HepG2 (cell line): ENCODE results near the gene CYB5A. TPM values are rescaled to one million over a fixed set of nuclear protein-coding genes. Genes with fewer than 3 reads are reported as not detected.
"Not testable (repeated sequence)": the region's sequence is repeated elsewhere in the genome, so short reads cannot be mapped to it uniquely, and the experiment has no call there.

Source experiments
- ATAC-seq: fragments of 200-7000 bp; cut with Tn5 transposase; 3 replicates; pipeline ENCODE4 v1.9.1; 2020; ENCODE audit warnings: mild to moderate bottlenecking, moderate library complexity
- BruUV-seq: library from RNA; stranded (reverse); fragments of 400-500 nt; replicated peaks from 2 replicates; lab custom pipeline; 2021; lab: Mats Ljungman, UMichigan
- CTCF ChIA-PET: fragments of 300-600 bp; formaldehyde crosslinking; extraction: SDS; loops from one replicate; lab custom pipeline; 2021; ENCODE audit warnings: low total read pairs, inconsistent platforms, low intra/inter-chr PET ratio; lab: Yijun Ruan, JAX
- POLR2A ChIA-PET: fragments of 350-600 bp; sonication (Branson Sonifier 250); formaldehyde crosslinking; loops from one replicate; lab custom pipeline; 2020; ENCODE audit warnings: antibody characterized with exemption, inconsistent platforms; lab: Yijun Ruan, JAX
- DNase-seq: peaks from one replicate; pipeline ENCODE4 v3.0.0-alpha.2; 2015; ENCODE audit warnings: low spot score
- FAIRE-seq: peaks from 3 replicates; lab custom pipeline; 2011; peaks lifted over from hg19 to GRCh38; lab: Jason Lieb, UNC
- H2AFZ ChIP-seq: one replicate; pipeline ENCODE4 v1.6.1; 2011; ENCODE audit warnings: low read length, inconsistent platforms
- H3K27ac ChIP-seq: fragments of 300-600 bp; 3 replicates; pipeline ENCODE4 v1.8.0; 2011; ENCODE audit warnings: mixed run types, mild to moderate bottlenecking, mixed read lengths, low read length, inconsistent platforms; ENCODE audit not compliant: insufficient read depth; ENCODE audit errors: extremely low read length
- H3K27me3 ChIP-seq, 2 experiments: fragments of 200-600 bp in 1 of 2; 2 replicates in 1 of 2; 3 replicates in 1 of 2; pipeline versions ENCODE4 v1.6.0 to v1.8.0; 2011; ENCODE audit warnings: low read length in 2 of 2, mild to moderate bottlenecking in 2 of 2, moderate library complexity in 2 of 2, inconsistent platforms in 1 of 2; ENCODE audit not compliant: insufficient read depth in 2 of 2, control insufficient read depth in 1 of 2
- H3K36me3 ChIP-seq, 2 experiments: fragments of 200-600 bp in 1 of 2; replicated peaks in 1 of 2; 2 replicates in 1 of 2; 3 replicates in 1 of 2; pipeline versions ENCODE4 v1.5.1 to v1.8.0; 2011; ENCODE audit warnings: low read length in 2 of 2, inconsistent platforms in 1 of 2; ENCODE audit not compliant: insufficient read depth in 2 of 2, control insufficient read depth in 1 of 2
- H3K4me1 ChIP-seq: 2 replicates; pipeline ENCODE4 v1.5.1; 2012; ENCODE audit warnings: low read length, inconsistent platforms; ENCODE audit not compliant: insufficient read depth
- H3K4me2 ChIP-seq: 2 replicates; pipeline ENCODE4 v1.6.0; 2011; ENCODE audit warnings: low read depth, low read length, inconsistent platforms
- H3K4me3 ChIP-seq, 3 experiments: fragments of 200-600 bp in 1 of 3; sonication (generic), shearing (Covaris generic) in 1 of 3; replicated peaks in 1 of 3; 2 replicates each; pipeline ENCODE4 v1.5.1; 2011 to 2016; ENCODE audit warnings: low read length in 3 of 3, inconsistent platforms in 2 of 3, low read depth in 2 of 3, mild to moderate bottlenecking in 2 of 3, control low read depth in 1 of 3, mixed read lengths in 1 of 3; ENCODE audit not compliant: insufficient read depth in 1 of 3
- H3K79me2 ChIP-seq: one replicate; pipeline ENCODE4 v1.6.1; 2011; ENCODE audit warnings: low read length, inconsistent platforms; ENCODE audit not compliant: insufficient read depth
- H3K9ac ChIP-seq: 2 replicates; pipeline ENCODE4 v1.6.0; 2011; ENCODE audit warnings: mild to moderate bottlenecking, low read depth, low read length, inconsistent platforms; ENCODE audit not compliant: insufficient read depth
- H3K9me3 ChIP-seq: 2 replicates; pipeline ENCODE4 v1.5.1; 2012; ENCODE audit warnings: mild to moderate bottlenecking, low read length
- H4K20me1 ChIP-seq: 2 replicates; pipeline ENCODE4 v1.6.0; 2011; ENCODE audit warnings: inconsistent platforms, mild to moderate bottlenecking, low read length, moderate library complexity; ENCODE audit not compliant: insufficient read depth
- NAIF1 ChIP-seq: sonication (generic); formaldehyde crosslinking; IDR thresholded peaks from 2 replicates; pipeline ENCODE4 v1.5.0; 2020; ENCODE audit warnings: mild to moderate bottlenecking, missing genetic modification reagents, borderline replicate concordance
- ZSCAN30 ChIP-seq: sonication (generic); formaldehyde crosslinking; IDR thresholded peaks from 2 replicates; pipeline ENCODE4 v1.5.0; 2020; ENCODE audit warnings: mild to moderate bottlenecking, missing genetic modification reagents
- WGBS: methylation state at CpG from one replicate; pipeline ENCODE4 v1.1.6; 2017; ENCODE audit warnings: low lambda C conversion rate; 5-methylcytosine and 5-hydroxymethylcytosine counted together
- in situ Hi-C: cut with HindIII; loops from 2 replicates; pipeline ENCODE4 v1.10.0; 2017; ENCODE audit warnings: low pct_unique_long_range_greater_than_20kb; ENCODE audit not compliant: extremely low pct_ligation_motif_present
- intact Hi-C: fragments of 100-400 bp; cut with micrococcal nuclease; formaldehyde crosslinking; loops from one replicate; pipeline ENCODE4 v1.10.0; 2022; ENCODE audit not compliant: unreplicated experiment
- polyA plus RNA-seq, 8 experiments: library from polyadenylated mRNA; depleted of rRNA in 3 of 8; stranded (reverse) in 7 of 8; unstranded in 1 of 8; fragments of >200 nt; fragmentation: Illumina TruSeq in 4 of 8; extraction: Trizol in 4 of 8; gene quantifications; 2 replicates each; pipeline versions ENCODE4 v1.2.1 to v1.2.3, GENCODE V29; 2011 to 2016; ENCODE audit warnings: low read depth in 4 of 8, missing spikeins in 1 of 8, mixed read lengths in 1 of 8; ENCODE audit not compliant: insufficient read depth in 1 of 8
- total RNA-seq, 5 experiments: library from RNA; depleted of rRNA; stranded (reverse); fragments of >200 nt; fragmentation: Illumina TruSeq; extraction: Trizol; gene quantifications; 2 replicates each; pipeline ENCODE4 v1.2.3, GENCODE V29; 2016; ENCODE audit warnings: low read depth in 1 of 5
- TF ChIP-seq, protein P1 (sequence below): sonication (generic); formaldehyde crosslinking; IDR thresholded peaks from 2 replicates; pipeline ENCODE4 v1.5.1; 2020; ENCODE audit warnings: mild to moderate bottlenecking, missing genetic modification reagents

The CYB5A gene
- total and polyA plus RNA-seq, 2 of the 13 experiments (the other 11 are each of a cell fraction or from before 2014, with no cell fraction given), result 215 to 356 TPM

DNA sequence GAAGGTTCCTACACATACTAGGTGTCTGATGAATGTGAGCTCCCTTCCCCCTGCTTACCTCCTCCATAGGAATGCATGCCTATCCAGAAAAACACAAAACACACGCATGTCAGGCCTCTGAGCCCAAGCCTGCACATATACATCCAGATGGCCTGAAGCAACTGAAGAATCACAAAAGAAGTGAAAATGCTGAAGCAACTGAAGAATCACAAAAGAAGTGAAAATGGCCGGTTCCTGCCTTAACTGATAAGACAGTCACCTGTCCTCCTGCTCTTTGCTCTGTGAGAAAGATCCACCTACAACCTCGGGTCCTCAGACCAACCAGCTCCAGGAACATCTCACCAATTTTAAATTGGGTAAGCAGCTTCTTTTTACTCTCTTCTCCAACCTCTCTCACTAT, 1.2 kb upstream of the CYB5A start:
- CTCF ChIA-PET, result not testable (repeated sequence)
- POLR2A ChIA-PET, result interaction anchor here (0.8 kb wide), 1 partner anchor 68 kb away, joined by 3 read pairs; no protein-coding TSS in a partner anchor

More for the DNA sequence above, 1.2 kb upstream of the CYB5A start:
- not testable (repeated sequence) for H4K20me1 ChIP-seq, BruUV-seq, H3K27me3 ChIP-seq, H2AFZ ChIP-seq, ATAC-seq, H3K9me3 ChIP-seq, DNase-seq, H3K36me3 ChIP-seq, FAIRE-seq
- Histone ChIP-seq H3K4me2 (peak overlapping the region; percentile 69), H3K4me3 (peak overlapping the region in 2 of 3 experiments; percentile 39 to 58; a peak in 2 of 6 replicates), H3K9ac (peak overlapping the region; percentile 75), H3K4me1 (peaks cover 40% of the 10 kb centered on the region), H3K27ac (peak overlapping the region; percentile 94), H3K79me2 (peaks cover 36% of the 10 kb centered on the region)
- intact Hi-C loops (loop anchor here (1.0 to 2.0 kb wide), 4 partner anchors 38 to 250 kb away; partner anchors contain the start of gene CNDP2), in situ Hi-C loops (loop anchor here (5.0 to 25.0 kb wide), 2 partner anchors 96 to 919 kb away; partner anchors contain the start of genes PTGR3 and TSHZ1)
- 71% methylated on average over 3 of the region's 3 CpGs for WGBS
- TF ChIP-seq, protein P1, sequence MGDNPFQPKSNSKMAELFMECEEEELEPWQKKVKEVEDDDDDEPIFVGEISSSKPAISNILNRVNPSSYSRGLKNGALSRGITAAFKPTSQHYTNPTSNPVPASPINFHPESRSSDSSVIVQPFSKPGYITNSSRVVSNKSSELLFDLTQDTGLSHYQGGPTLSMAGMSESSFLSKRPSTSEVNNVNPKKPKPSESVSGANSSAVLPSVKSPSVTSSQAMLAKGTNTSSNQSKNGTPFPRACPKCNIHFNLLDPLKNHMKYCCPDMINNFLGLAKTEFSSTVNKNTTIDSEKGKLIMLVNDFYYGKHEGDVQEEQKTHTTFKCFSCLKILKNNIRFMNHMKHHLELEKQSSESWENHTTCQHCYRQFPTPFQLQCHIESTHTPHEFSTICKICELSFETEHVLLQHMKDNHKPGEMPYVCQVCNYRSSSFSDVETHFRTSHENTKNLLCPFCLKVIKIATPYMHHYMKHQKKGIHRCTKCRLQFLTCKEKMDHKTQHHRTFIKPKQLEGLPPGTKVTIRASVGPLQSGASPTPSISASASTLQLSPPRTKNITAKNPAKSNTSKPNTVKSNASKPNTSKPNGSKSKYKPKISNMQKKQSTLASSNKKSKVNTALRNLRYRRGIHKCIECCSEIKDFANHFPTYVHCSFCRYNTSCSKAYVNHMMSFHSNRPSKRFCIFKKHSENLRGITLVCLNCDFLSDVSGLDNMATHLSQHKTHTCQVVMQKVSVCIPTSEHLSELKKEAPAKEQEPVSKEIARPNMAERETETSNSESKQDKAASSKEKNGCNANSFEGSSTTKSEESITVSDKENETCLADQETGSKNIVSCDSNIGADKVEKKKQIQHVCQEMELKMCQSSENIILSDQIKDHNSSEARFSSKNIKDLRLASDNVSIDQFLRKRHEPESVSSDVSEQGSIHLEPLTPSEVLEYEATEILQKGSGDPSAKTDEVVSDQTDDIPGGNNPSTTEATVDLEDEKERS (CRISPR knock-in tag), result peak; percentile 46; the same call in 1 of the 2 replicates
- TF ChIP-seq ZSCAN30 (CRISPR knock-in tag) (0 out of 2 replicates have a peak, but pooled peaks have one; percentile 28), NAIF1 (CRISPR knock-in tag) (0 out of 2 replicates have a peak, but pooled peaks have one; percentile 13)
